GM12878 (cell line): ENCODE measurements around the gene ADGRL3.

Experiments
- SP1 ChIP-seq: IDR thresholded peaks from one replicate; pipeline ENCODE4 v1.6.1; 2011; ENCODE audit warnings: low read depth, low read length
- SREBF2 ChIP-seq: IDR thresholded peaks from 2 replicates; pipeline ENCODE4 v1.6.1; 2012; ENCODE audit warnings: mild to moderate bottlenecking, low read length
- TCF7 ChIP-seq: IDR thresholded peaks from 2 replicates; pipeline ENCODE4 v1.6.1; 2014; ENCODE audit warnings: antibody characterized with exemption, borderline replicate concordance
- TF ChIP-seq, protein P1 (sequence below): fragments of 450-650 bp; IDR thresholded peaks from 2 replicates; pipeline ENCODE4 v1.6.1; 2017; ENCODE audit warnings: borderline replicate concordance
- TF ChIP-seq, protein P2 (sequence below), 3 experiments: IDR thresholded peaks in 2 of 3; conservative IDR thresholded peaks in 1 of 3; 2 replicates each; pipeline ENCODE4 v1.5.1; 2011; ENCODE audit warnings: low read depth in 3 of 3, low read length in 3 of 3, mild to moderate bottlenecking in 3 of 3, control low read depth in 2 of 3, moderate library complexity in 2 of 3, inconsistent platforms in 1 of 3, mixed read lengths in 1 of 3; ENCODE audit not compliant: control insufficient read depth in 2 of 3, insufficient read depth in 1 of 3; ENCODE audit errors: extremely low read depth in 1 of 3
- TF ChIP-seq, protein P3 (sequence below): IDR thresholded peaks from 2 replicates; pipeline ENCODE4 v1.6.1; 2011; ENCODE audit warnings: borderline replicate concordance, low read depth, mild to moderate bottlenecking, moderate library complexity, mixed read lengths, low read length; ENCODE audit not compliant: insufficient read depth; ENCODE audit errors: extremely low read length
- TF ChIP-seq, protein P4 (sequence below): fragments of 450-650 bp; IDR thresholded peaks from 2 replicates; pipeline ENCODE4 v1.6.1; 2014; ENCODE audit warnings: mild to moderate bottlenecking

DNA sequence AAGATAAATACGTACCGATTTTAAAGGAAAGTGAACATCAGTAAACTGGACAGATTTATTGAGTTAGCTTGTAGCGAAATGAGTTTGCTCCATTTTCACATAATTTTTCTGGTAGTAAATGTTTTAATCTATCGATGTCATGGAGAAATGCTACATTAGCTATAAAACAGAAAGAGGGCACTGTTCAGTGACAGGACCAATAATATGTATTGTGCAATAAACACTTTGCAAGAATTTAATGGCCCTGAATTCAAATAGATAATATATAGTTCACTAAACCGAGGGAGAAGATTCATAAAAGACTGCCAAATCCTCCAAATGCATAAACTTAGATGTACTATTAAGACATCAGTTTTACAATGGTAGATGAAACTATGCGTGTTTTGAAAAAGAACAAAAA, 516.3 kb downstream of the ADGRL3 start:
- TF ChIP-seq, protein P1, sequence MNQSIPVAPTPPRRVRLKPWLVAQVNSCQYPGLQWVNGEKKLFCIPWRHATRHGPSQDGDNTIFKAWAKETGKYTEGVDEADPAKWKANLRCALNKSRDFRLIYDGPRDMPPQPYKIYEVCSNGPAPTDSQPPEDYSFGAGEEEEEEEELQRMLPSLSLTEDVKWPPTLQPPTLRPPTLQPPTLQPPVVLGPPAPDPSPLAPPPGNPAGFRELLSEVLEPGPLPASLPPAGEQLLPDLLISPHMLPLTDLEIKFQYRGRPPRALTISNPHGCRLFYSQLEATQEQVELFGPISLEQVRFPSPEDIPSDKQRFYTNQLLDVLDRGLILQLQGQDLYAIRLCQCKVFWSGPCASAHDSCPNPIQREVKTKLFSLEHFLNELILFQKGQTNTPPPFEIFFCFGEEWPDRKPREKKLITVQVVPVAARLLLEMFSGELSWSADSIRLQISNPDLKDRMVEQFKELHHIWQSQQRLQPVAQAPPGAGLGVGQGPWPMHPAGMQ, result no peak
- TF ChIP-seq SREBF2 (no peak), SP1 (no peak), TCF7 (no peak)
- TF ChIP-seq, protein P2, sequence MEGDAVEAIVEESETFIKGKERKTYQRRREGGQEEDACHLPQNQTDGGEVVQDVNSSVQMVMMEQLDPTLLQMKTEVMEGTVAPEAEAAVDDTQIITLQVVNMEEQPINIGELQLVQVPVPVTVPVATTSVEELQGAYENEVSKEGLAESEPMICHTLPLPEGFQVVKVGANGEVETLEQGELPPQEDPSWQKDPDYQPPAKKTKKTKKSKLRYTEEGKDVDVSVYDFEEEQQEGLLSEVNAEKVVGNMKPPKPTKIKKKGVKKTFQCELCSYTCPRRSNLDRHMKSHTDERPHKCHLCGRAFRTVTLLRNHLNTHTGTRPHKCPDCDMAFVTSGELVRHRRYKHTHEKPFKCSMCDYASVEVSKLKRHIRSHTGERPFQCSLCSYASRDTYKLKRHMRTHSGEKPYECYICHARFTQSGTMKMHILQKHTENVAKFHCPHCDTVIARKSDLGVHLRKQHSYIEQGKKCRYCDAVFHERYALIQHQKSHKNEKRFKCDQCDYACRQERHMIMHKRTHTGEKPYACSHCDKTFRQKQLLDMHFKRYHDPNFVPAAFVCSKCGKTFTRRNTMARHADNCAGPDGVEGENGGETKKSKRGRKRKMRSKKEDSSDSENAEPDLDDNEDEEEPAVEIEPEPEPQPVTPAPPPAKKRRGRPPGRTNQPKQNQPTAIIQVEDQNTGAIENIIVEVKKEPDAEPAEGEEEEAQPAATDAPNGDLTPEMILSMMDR (IDR thresholded peaks at IDR 0.05 in 2 of 3, conservative IDR thresholded peaks at IDR 0.05 in 1 of 3; ENCODE audit: control insufficient read depth in 2 of 3, extremely low read depth in 1 of 3, insufficient read depth in 1 of 3, low read depth in 3 of 3, low read length in 3 of 3), result no peak
- TF ChIP-seq, protein P3, sequence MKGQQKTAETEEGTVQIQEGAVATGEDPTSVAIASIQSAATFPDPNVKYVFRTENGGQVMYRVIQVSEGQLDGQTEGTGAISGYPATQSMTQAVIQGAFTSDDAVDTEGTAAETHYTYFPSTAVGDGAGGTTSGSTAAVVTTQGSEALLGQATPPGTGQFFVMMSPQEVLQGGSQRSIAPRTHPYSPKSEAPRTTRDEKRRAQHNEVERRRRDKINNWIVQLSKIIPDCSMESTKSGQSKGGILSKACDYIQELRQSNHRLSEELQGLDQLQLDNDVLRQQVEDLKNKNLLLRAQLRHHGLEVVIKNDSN, result no peak
- TF ChIP-seq, protein P4, sequence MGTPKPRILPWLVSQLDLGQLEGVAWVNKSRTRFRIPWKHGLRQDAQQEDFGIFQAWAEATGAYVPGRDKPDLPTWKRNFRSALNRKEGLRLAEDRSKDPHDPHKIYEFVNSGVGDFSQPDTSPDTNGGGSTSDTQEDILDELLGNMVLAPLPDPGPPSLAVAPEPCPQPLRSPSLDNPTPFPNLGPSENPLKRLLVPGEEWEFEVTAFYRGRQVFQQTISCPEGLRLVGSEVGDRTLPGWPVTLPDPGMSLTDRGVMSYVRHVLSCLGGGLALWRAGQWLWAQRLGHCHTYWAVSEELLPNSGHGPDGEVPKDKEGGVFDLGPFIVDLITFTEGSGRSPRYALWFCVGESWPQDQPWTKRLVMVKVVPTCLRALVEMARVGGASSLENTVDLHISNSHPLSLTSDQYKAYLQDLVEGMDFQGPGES, result no peak
